ENCODE data around the gene SUCNR1.
A peak's percentile ranks its signal among the peaks of the same experiment; 100 is the strongest.

Gene SUCNR1

GRCh38 chr3:151931171-151931570, 57.7 kb downstream of the SUCNR1 start:
- Histone ChIP-seq H3K9me3 (ENCODE audit: low read depth, low read length) (no peaks in the 10 kb centered on the region), H3K4me3 (no peak overlapping the region), H3K36me3 (ENCODE audit: insufficient read depth, low read length) (no peaks in the 10 kb centered on the region), H3K27ac (no peak overlapping the region), H3K9ac (ENCODE audit: insufficient read length) (no peak overlapping the region)
- no peak for DNase-seq (ENCODE audit: low read depth, low spot score)
- TF ChIP-seq EZH2 (IDR thresholded peaks at IDR 0.05) = no peak
- no peak for TF ChIP-seq POLR2AphosphoS5 (IDR thresholded peaks at IDR 0.05; ENCODE audit: borderline replicate concordance, low read depth, low read length)
- no peak for TF ChIP-seq FOXP2 (optimal IDR thresholded peaks at IDR 0.05; ENCODE audit: control extremely low read depth, extremely low read length, insufficient read depth)

- Histone ChIP-seq H3K36me3 (ENCODE audit: insufficient read depth, low read length) (no peaks in the 10 kb centered on the region), H3K9me3 (ENCODE audit: low read depth, low read length) (no peaks in the 10 kb centered on the region), H3K4me3 (0 out of 2 replicates have a peak overlapping the region, but pooled peaks have one; percentile 1), H3K9ac (ENCODE audit: insufficient read length) (no peak overlapping the region), H3K27ac (peak overlapping the region; percentile 79)
- TF ChIP-seq EZH2 (IDR thresholded peaks at IDR 0.05) (no peak), FOXP2 (optimal IDR thresholded peaks at IDR 0.05; ENCODE audit: control extremely low read depth, extremely low read length, insufficient read depth) (peak; percentile 42), POLR2AphosphoS5 (IDR thresholded peaks at IDR 0.05; ENCODE audit: borderline replicate concordance, low read depth, low read length) (no peak)
- DNase-seq (ENCODE audit: low read depth, low spot score) = no peak
Measured at GRCh38 chr3:151933234-151933853, 59.9 kb downstream of the SUCNR1 start.
